ENCODE measurements around the gene CDH23. TPM values are rescaled to one million over a fixed set of nuclear protein-coding genes. Genes with fewer than 3 reads are reported as not detected.

CDH23 gene
- total RNA-seq, 1 experiment from 2014 or later = 7.8 TPM

GRCh38 chr10:71588685-71589084 is 192.0 kb downstream of the CDH23 start:
- BruUV-seq (replicated peaks) = no TSS peak
- H3K79me2 ChIP-seq (ENCODE audit: low read depth) = no peaks in the 10 kb centered on the region
- no peaks in the 10 kb centered on the region for H4K20me1 ChIP-seq (ENCODE audit: insufficient read depth)
- intact Hi-C loops (cut with micrococcal nuclease; ENCODE audit: unreplicated experiment) = no loop called here
- TF ChIP-seq CTCF (conservative IDR thresholded peaks at IDR 0.05) (no peak), EZH2 (IDR thresholded peaks at IDR 0.05; ENCODE audit: low read depth) (no peak)
- DNase-seq = no peak
- no peaks in the 10 kb centered on the region for H3F3A ChIP-seq (ENCODE audit: insufficient read depth, low read depth)
- no peaks in the 10 kb centered on the region for H3K9me3 ChIP-seq (ENCODE audit: insufficient read depth, low read depth)
- no peak overlapping the region for H3K4me3 ChIP-seq
- no peak overlapping the region for H3K4me2 ChIP-seq
- H2AFZ ChIP-seq = no peak overlapping the region
- CTCF ChIA-PET = no interaction called here
- H3K27ac ChIP-seq = no peak overlapping the region
- H3K27me3 ChIP-seq (ENCODE audit: insufficient read depth, low read depth) = no peaks in the 10 kb centered on the region
- POLR2A ChIA-PET (ENCODE audit: unreplicated experiment) = no interaction called here
- no peaks in the 10 kb centered on the region for H3K36me3 ChIP-seq (ENCODE audit: low read depth)
- no peaks in the 10 kb centered on the region for H3K4me1 ChIP-seq (replicated peaks; ENCODE audit: insufficient read depth)
- H3K9me2 ChIP-seq (ENCODE audit: insufficient read depth) = no peaks in the 10 kb centered on the region

GRCh38 chr10:71589617-71590551 is 193.2 kb downstream of the CDH23 start:
- Histone ChIP-seq H4K20me1 (ENCODE audit: insufficient read depth) (no peaks in the 10 kb centered on the region), H3K4me2 (no peak overlapping the region), H3K27me3 (ENCODE audit: insufficient read depth, low read depth) (no peaks in the 10 kb centered on the region), H3K79me2 (ENCODE audit: low read depth) (no peaks in the 10 kb centered on the region), H2AFZ (no peak overlapping the region), H3K4me1 (replicated peaks; ENCODE audit: insufficient read depth) (no peaks in the 10 kb centered on the region), H3K9me3 (ENCODE audit: insufficient read depth, low read depth) (no peaks in the 10 kb centered on the region), H3F3A (ENCODE audit: insufficient read depth, low read depth) (no peaks in the 10 kb centered on the region), H3K4me3 (no peak overlapping the region), H3K36me3 (ENCODE audit: low read depth) (no peaks in the 10 kb centered on the region), H3K27ac (no peak overlapping the region), H3K9me2 (ENCODE audit: insufficient read depth) (no peaks in the 10 kb centered on the region)
- intact Hi-C loops (cut with micrococcal nuclease; ENCODE audit: unreplicated experiment) = no loop called here
- no peak for TF ChIP-seq EZH2 (IDR thresholded peaks at IDR 0.05; ENCODE audit: low read depth)
- TF ChIP-seq CTCF (conservative IDR thresholded peaks at IDR 0.05) = no peak
- ChIA-PET CTCF (no interaction called here), POLR2A (ENCODE audit: unreplicated experiment) (no interaction called here)
- no peak for DNase-seq
- BruUV-seq (replicated peaks) = no TSS peak

GRCh38 chr10:71590781-71591350 is 194.1 kb downstream of the CDH23 start:
- no peak for TF ChIP-seq EZH2 (IDR thresholded peaks at IDR 0.05; ENCODE audit: low read depth)
- no peaks in the 10 kb centered on the region for H3K9me2 ChIP-seq (ENCODE audit: insufficient read depth)
- H3F3A ChIP-seq (ENCODE audit: insufficient read depth, low read depth) = no peaks in the 10 kb centered on the region
- ChIA-PET POLR2A (ENCODE audit: unreplicated experiment) (interaction anchor here (0.6 kb wide), 1 partner anchor 145 kb away, joined by 9 read pairs; no protein-coding TSS in a partner anchor), CTCF (no interaction called here)
- no peaks in the 10 kb centered on the region for H3K4me1 ChIP-seq (replicated peaks; ENCODE audit: insufficient read depth)
- H3K27ac ChIP-seq = no peak overlapping the region
- BruUV-seq (replicated peaks) = no TSS peak
- H3K4me2 ChIP-seq = no peak overlapping the region
- no peak overlapping the region for H3K4me3 ChIP-seq
- no peaks in the 10 kb centered on the region for H3K9me3 ChIP-seq (ENCODE audit: insufficient read depth, low read depth)
- no peak overlapping the region for H2AFZ ChIP-seq
- no peaks in the 10 kb centered on the region for H3K79me2 ChIP-seq (ENCODE audit: low read depth)
- no peaks in the 10 kb centered on the region for H3K36me3 ChIP-seq (ENCODE audit: low read depth)
- intact Hi-C loops (cut with micrococcal nuclease; ENCODE audit: unreplicated experiment) = no loop called here
- DNase-seq = no peak
- no peaks in the 10 kb centered on the region for H3K27me3 ChIP-seq (ENCODE audit: insufficient read depth, low read depth)
- H4K20me1 ChIP-seq (ENCODE audit: insufficient read depth) = no peaks in the 10 kb centered on the region
